GM21360 (cell line): Measurements from ENCODE around the gene CLCN3.
"Not testable (repeated sequence)": the region's sequence is repeated elsewhere in the genome, so short reads cannot be mapped to it uniquely, and the experiment has no call there.

Experiments
- ATAC-seq: cut with Tn5 transposase; IDR thresholded peaks from one replicate; pipeline ENCODE4 v1.9.1; 2021; ENCODE audit warnings: mild to moderate bottlenecking, moderate library complexity; ENCODE audit not compliant: unreplicated experiment

Gene CLCN3

GRCh38 chr4:169617306-169617705 lies 3.1 kb upstream of the CLCN3 start:
- no peak for ATAC-seq

DNA sequence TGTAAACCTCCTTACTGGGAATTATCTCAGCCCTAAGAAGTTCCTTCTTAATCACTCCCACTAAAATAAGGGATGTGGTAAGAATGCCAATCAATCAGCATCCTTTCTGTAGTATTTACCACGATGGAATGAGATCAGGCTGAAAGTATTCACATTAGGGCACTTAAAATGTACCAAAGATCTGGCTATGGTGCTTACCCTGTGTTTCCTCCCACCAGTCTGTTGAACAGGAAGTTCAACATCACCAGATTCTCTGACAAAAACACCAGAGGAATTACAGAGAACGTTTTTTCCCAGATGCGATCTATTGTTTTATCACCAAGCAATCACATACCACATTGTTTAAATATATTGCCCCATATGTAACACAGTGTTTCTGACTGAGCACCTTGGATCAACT lies 2.1 kb upstream of the CLCN3 start:
- ATAC-seq: no peak

DNA sequence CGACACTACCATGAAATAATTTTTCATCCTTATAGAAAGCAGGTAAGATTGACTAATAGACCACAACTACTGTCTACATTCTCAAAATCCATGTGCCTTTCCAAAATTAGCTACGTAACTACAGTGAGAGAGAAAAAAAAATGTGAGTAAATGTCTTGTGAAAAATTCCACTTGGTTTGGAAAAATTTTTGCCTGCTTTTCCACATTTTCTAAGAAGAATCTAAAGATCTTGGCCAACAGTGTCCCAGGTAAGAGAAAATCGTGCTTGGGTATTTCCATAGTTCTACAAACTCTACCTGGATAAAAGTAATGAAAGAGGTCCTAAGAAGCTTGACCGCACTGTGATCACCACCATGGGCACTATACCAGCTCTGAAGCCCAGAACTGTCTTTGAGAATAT lies 1.4 kb upstream of the CLCN3 start:
- ATAC-seq: no peak

- ATAC-seq: peak; percentile 37
Observed at GRCh38 chr4:169619518-169619957, 840 bp upstream of the CLCN3 start.

DNA sequence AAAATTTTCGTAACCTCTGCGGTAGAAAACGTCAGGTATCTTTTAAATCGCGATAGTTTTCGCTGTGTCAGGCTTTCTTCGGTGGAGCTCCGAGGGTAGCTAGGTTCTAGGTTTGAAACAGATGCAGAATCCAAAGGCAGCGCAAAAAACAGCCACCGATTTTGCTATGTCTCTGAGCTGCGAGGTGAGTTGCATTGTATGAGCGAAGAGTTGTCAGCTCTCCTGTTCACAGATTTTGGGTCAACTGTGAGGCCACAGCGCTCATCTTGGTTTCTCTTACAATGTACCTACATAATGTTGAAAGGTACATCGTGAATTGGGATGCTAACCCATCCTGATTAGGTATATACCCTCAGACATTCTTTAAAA lies 486 bp downstream of the CLCN3 start:
- ATAC-seq: no peak

DNA sequence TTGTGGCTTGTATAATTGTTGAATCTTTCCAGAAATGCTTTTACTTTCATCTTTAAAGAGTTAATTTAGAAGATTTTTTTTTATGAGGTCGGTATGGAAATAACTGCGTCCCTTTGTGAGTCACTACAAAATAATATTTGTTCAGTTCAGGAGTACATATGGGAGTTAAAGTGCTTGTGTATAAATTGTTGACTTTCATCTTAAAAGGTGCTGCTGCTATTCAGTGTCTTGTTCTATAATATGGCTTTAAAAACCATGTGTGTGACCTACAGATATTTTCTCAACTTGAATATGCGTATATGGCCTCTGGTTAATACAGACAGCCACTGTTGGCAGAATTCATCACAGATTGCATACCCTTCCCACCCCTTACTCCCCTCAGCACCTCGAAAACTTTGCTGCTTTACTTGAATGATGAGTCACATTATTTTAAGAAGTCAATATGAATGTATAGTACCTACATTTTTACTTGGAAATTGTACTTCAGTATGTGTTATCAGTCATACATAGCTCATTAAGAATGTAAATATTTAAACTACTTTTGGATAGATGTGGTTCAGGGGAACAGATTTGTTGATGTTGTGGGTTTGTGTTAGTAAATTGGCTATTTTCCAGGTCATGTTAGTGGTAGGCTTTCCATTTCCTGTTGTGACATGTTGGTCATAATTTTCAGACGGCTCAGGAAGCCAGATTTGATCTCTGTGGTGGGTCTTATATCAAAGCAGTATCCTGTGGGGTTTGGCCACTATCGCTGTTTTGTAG lies 1.5 kb downstream of the CLCN3 start:
- ATAC-seq: no peak

DNA sequence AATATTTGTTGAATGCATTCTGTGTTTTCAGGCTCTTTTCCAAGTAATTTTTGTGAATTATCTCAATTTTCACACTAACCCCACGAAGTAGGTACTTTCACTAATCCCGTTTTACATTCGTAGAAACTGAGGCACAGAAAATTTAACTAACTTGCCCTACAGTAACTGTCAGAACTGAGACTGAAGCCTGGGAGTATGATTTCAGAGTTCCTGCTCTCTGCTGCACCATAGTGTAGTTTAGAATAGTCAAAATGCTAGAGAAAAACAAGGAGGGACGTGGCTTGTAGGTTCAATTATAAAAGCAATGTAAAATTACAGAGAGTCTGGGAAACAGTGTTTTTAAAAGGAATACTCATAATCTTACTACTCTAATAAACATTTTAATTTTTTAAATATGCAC lies 2.2 kb downstream of the CLCN3 start:
- ATAC-seq: no peak

GRCh38 chr4:169624012-169624411 lies 3.6 kb downstream of the CLCN3 start:
- ATAC-seq: not testable (repeated sequence)

DNA sequence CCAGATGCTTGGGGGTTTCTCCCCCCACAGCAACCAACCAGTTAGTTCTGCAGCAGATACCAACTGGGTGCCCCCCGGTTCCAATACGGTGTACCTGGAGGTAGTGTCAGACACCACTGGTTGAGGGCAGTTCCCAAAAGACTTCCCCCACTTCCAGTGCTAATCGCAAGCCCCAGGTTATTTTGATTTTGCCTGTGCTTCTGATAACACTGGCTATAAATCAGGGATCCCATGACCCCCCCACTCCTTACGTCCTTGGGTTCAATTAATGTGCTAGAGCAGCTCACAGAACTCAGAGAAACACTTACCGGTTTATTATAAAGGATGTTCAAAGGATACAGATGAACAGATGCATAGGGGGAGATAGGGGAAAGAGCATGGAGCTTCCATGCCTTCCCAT lies 5.5 kb downstream of the CLCN3 start:
- ATAC-seq: no peak

GRCh38 chr4:169626331-169627282 lies 6.2 kb downstream of the CLCN3 start:
- no peak for ATAC-seq

DNA sequence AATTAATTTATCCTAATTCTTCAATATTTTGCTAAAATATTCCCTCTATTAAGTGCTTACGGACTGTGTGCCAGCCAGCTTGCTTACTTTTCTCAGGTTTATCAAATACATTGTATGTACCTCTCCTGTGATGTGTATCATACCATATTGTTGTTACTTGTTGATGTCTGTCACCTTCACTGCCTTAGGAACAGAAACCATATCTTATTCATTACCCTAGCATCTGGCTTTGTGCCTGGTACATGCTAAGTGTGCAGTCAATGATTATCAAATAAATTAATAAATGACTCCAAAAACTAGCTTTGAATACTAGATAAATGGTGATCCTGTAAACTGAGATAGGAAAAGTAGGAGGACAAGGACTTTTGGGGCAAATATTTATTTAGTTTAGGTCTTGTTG lies 6.9 kb downstream of the CLCN3 start:
- no peak for ATAC-seq

- no peak for ATAC-seq
Observed at GRCh38 chr4:169628579-169628978, 8.2 kb downstream of the CLCN3 start.

GRCh38 chr4:169630069-169630468 lies 9.7 kb downstream of the CLCN3 start:
- ATAC-seq: no peak

DNA sequence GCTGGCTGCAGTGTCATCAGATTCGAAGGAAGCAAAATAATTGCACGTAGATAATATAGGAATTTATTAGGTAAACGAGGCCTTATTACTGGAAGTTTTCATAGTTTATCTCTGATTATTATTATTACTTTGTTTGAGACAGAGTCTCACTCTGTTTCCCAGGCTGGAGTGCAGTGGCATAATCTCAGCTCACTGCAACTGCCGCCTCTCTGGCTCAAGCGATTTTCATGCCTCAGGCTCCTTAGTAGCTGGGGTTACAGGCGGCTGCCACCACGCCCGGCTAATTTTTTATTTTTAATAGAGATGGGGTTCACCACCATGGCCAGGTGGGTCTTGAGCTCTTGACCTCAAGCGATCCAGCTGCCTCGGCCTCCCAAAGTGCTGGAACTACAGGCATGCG lies 12.5 kb downstream of the CLCN3 start:
- ATAC-seq: no peak

GRCh38 chr4:169634975-169635374 lies 14.6 kb downstream of the CLCN3 start:
- no peak for ATAC-seq

- ATAC-seq: no peak
Observed at GRCh38 chr4:169640261-169640870, 20.0 kb downstream of the CLCN3 start.

DNA sequence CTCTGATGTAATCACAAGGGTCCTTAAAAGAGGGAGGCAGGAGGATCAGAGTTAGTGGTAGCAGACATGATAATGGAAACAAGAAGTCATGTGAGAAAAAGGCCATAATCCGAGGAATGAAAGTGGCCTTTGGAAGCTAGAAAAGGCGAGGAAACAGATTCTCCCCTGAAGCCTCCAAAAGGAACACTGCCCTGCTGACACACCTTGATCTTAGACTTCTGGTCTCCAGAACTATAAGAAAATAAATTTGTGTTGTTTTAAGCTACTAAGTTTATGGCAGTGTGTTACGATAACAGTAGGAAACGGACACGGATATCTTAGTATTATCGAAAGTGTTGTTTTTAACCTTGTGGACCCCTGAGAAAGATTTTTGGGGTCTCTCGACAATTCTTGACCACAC lies 24.4 kb downstream of the CLCN3 start:
- no peak for ATAC-seq

DNA sequence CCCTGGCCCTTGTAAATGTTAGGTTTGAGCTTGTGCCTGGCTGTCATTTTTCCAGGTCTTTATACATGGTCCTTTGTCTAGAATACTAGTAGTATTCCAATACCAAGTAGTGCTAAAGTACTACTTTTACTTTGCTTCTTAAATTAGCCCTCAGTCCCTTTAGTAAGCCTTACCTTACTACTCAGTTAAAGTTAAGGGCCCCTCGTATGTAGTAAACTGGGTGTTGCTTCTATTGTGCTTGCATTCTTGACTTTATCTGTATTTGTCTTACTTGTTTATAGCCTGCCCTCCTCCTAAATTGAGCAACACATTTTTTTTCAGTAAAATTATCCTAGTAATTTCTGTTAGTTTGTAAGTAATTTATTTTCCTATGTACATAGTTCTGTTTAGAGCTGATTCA lies 25.2 kb downstream of the CLCN3 start:
- no peak for ATAC-seq

- ATAC-seq: no peak
Observed at GRCh38 chr4:169649545-169650226, 29.3 kb downstream of the CLCN3 start.

GRCh38 chr4:169650227-169650936 lies 30.0 kb downstream of the CLCN3 start:
- ATAC-seq: no peak
